Measurements from ENCODE around the gene ERMAP.

ERMAP gene, protein sequence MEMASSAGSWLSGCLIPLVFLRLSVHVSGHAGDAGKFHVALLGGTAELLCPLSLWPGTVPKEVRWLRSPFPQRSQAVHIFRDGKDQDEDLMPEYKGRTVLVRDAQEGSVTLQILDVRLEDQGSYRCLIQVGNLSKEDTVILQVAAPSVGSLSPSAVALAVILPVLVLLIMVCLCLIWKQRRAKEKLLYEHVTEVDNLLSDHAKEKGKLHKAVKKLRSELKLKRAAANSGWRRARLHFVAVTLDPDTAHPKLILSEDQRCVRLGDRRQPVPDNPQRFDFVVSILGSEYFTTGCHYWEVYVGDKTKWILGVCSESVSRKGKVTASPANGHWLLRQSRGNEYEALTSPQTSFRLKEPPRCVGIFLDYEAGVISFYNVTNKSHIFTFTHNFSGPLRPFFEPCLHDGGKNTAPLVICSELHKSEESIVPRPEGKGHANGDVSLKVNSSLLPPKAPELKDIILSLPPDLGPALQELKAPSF

DNA sequence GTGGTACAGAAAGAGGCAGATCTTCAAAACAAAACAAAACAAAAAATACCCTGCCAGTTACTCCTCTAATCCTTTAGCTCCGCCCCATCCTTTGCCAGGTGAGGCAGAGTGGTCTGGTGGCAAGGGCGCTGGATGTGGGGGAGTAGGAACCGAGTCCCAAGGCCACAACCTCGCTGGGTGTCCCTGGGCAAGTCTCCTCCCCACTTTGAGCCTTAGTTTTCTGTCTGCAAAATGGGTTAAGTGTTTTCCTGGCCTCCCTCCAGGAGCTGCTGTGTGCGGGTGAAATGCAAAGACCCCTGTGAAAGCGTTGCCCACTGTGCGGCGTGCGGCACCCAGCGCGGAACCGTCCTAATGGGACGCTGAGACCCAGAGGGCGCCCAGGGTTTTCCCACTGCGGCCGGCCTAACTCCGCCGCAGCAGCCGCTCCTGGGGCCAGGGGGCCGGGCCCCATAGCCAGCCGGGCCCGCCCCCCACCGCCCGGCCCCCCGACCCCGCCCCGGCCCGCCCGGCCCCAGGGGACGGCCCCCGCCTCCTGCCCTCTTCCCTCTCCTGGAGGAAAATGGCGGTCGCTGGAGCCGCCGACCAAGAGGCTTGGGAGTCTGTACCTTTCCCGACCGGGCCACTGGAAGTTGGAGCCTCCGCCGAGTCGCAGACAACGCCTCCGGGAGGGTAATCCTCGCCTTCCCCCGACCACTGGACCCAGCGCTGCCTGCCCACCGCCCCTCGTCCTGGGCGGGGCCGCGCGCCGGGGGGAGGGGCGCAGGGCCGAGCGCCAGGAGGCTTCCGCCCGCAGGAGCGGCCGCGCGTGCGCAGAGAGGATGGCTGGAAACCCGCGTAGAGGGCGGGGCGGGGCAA, at the start of gene ERMAP, which contains the start of gene SVBP:
TSS of gene ERMAP (plus strand) at position 538 of the 855 bp plus-strand sequence. CDS start 13,327 bp downstream, outside the sequence.
TSS of gene SVBP (minus strand) at position 813 of the 855 bp plus-strand sequence. CDS start 853 bp downstream, outside the sequence.
- H3K4me3 ChIP-seq (ENCODE audit: low read depth, low read length), result peak within 1 kb of the TSS; percentile 72
- peak; percentile 43 for DNase-seq (ENCODE audit: low read depth)

DNA sequence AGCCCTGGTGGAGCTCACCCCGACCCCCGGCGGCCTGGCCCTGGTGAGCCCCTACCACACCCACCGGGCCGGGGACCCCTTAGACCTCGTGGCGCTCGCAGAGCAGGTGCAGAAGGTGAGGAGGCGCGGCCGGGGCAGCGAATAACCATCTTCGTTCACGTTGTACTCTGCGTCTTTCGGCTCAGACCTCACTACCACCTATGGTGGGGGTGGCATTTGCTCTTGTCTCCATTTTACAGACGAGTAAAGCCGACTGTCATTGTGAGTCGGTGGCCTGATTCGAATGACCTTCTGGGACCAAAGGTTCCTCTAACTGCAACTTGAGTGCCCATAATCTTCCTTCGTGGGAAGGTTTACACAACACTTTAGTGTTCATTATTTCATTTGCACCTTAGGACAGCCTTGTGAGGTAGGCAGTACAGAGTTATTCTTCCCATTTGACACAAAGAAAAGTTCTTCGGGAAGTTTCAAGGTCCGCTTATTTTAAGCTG, 49.4 kb upstream of the ERMAP start:
- H3K4me3 ChIP-seq (ENCODE audit: low read depth, low read length), result peak overlapping the region; percentile 99
- DNase-seq (ENCODE audit: low read depth), result no peak

DNA sequence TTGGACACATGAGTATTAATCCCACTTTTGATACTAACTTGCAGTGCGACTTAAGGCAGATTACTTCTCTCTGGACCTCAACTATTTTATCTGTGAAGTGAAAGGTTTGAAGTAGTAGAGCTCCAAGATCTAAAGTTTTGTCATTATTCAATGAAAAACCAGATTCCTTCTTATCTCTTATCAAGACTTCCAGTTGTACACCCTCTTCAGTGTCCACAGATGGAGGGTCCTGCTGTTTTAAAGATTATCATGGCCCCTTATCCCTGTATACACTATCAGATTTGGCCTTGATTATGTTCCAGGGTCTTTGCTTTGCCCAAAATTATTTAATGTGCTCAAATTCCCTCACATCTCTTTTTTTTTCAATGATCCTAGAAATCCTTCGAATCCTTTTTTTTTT, 48.8 kb upstream of the ERMAP start:
- no peak for DNase-seq (ENCODE audit: low read depth)
- peak overlapping the region; percentile 99 for H3K4me3 ChIP-seq (ENCODE audit: low read depth, low read length)

DNA sequence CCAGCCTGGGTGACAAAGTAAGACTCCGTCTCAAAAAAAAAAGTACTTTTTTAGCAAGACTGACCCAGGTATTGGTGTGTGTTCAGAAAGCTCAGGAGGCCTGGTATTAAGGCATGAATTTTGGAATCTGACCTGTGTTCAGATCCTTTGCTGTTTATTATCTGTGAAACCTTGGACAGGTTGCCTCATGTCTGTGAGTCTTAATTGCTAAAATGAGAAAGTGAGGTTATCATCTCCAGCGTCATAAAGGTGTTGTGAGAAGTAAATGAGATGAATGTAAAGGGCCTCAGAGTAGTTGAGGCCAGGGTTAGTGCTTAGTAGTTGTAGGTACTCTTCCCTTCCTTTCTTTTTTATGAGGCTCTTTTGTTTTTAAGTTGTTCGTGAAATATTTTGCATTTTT, 47.1 kb upstream of the ERMAP start:
- no peak overlapping the region for H3K4me3 ChIP-seq (ENCODE audit: low read depth, low read length)
- DNase-seq (ENCODE audit: low read depth), result no peak

DNA sequence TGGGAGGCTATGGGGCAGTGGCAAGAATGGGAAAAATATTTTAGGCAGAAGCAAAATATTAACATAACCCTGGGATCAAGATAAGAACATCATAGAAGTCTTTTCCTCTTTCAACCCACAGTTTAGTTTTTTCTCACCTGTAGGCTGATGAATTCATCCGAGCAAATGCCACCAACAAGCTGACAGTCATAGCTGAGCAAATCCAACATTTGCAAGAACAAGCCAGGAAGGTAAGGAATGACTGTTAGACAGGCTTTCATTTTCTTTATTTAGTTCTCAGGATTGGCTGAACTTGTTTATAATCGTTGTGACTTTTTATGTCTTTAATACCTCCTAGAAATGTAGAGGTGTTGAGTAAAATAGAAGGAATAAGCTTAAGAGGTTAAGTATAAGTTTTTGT, 43.5 kb upstream of the ERMAP start:
- H3K4me3 ChIP-seq (ENCODE audit: low read depth, low read length), result no peak overlapping the region
- no peak for DNase-seq (ENCODE audit: low read depth)

DNA sequence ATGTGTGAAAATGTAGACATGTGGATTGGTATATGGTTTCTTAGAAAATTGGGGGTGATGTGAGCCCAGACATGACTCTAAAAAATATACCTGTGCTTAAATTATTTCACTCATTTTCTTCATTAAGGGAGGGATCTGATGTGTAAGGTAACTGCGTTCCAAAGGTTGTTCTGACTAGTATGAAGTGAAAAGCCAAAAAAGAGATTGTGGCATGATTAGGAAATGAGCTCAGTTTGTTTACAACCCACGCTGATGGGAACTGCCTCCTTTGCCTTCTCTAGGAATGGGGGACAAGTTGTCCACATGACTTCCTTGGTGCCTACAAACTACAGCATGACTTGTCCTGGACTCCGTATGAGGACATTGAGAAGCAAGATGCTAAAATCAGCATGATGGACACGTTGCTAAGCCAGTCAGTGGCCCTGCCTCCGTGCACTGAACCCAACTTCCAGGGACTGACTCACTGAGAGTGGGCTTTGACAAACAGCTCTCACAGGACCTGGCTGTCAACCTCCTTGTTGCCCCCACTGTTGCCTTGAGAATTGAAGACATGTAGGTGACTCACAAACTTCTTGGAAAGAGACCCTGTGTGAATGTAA, 41.9 kb upstream of the ERMAP start:
- no peak for DNase-seq (ENCODE audit: low read depth)
- no peak overlapping the region for H3K4me3 ChIP-seq (ENCODE audit: low read depth, low read length)

DNA sequence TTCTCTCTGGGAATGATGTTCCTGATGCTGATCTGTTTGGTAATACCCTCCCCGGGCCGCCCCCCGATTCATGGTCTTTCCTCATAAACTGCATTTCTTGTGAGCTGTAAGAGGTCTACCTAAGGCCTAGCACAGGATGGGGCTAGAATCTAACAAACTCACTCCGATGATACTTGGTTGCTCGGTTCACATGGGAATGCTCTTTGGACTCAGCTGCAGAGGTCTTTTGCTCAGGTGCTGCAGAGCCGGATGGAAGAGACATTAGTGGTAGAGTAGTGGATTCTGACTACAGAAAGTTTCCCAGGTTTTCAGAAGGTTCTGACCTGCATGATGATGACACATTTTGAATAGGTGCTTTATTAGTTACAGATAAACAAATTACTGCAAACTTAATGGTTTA, 40.4 kb upstream of the ERMAP start:
- no peak overlapping the region for H3K4me3 ChIP-seq (ENCODE audit: low read depth, low read length)
- no peak for DNase-seq (ENCODE audit: low read depth)

DNA sequence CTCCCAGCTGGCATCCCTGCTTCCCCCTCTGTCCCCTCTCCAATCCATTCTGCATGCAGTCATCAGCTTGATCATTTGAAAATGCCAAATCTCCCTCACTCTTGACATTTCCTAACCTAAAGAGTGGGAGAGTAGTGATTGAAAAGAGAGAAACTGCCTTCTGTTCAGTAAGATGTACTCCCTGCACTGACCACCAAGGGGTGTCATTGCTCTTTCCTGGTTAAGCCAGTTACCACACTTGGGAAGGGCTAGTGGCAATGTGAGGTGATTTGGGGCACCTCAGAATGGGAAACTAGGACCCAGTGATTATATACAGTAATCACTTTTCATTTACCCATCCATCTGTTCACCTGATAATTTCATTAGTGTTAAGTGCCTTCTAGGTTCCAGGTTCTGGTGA, 39.1 kb upstream of the ERMAP start:
- no peak for DNase-seq (ENCODE audit: low read depth)
- no peak overlapping the region for H3K4me3 ChIP-seq (ENCODE audit: low read depth, low read length)

DNA sequence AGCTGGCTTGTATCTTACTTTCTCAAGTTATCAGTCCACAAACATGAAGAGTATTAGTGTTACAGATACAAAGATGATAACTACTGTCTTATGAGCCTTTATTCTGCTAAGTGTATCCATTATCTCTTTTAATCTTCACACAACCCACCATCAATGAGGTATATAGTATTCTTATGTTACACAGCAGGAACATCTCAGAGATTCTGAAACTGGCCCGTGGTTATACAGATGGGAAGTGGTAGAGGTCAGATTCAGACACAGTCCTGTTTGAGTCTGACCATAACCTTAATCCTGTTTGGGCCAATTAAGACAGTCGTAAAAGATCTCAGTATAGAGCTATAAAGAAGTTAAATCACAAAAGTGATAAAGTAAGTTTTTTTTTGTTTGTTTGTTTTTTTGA, 37.2 kb upstream of the ERMAP start:
- H3K4me3 ChIP-seq (ENCODE audit: low read depth, low read length), result no peak overlapping the region
- DNase-seq (ENCODE audit: low read depth), result no peak

DNA sequence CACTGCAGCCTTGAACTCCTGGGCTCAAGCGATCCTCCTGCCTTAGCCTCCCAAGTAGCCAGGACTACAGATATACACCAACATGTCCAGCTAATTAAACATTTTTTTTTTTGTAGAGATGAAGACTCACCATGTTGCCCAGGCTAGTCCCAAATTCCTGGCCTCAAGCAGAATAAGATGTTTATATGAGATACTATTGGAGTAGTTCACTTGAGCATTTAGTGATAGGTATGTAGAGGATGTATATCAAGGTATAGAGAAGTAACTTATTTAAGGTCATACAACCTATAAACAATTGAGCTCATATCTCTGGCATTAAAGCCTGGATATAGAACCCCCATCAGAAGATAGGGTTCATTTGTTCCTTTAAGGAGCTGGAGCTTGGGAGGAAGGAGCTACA, 36.7 kb upstream of the ERMAP start:
- no peak for DNase-seq (ENCODE audit: low read depth)
- no peak overlapping the region for H3K4me3 ChIP-seq (ENCODE audit: low read depth, low read length)

DNA sequence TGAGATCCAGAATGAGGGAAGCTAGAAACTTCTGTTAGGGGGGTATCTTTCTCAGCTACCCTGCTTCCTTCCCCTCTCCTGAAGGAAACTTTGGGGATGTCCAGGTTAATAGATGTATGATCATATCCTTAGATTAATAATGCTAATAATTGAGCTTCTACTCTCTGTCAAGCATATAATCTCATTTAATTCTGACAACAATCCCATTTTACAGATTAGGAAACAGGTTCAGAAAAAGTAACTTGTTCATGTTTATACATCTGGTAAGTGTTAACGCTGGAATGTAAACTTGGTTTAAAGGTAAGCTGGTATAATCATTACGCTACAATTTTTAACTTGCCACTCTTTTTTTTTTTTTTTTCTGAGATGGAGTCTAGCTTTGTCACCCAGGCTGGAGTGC, 33.8 kb upstream of the ERMAP start:
- H3K4me3 ChIP-seq (ENCODE audit: low read depth, low read length), result no peak overlapping the region

DNA sequence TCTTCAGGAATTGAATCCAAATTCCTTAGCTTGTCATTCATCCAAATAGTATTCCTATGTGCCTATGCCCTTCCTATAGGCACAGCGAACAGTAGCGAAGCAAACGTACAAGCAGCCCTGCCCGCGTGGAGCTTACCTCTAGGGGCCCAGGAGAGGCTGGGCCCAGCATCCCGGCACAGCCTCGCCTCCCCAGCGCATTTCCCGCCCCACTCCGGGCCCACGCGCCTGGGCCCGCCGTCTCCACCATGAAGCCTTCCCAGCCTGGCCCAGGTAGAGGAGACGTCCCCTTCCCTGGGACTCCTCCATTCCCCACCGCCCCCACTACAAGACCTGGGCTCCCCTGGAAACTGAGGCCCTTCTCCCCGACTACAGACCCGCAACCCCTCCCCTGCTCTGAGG, 32.4 kb upstream of the ERMAP start:
- peak overlapping the region; percentile 46 for H3K4me3 ChIP-seq (ENCODE audit: low read depth, low read length)
- no peak for DNase-seq (ENCODE audit: low read depth)

More for the DNA sequence above, 33.8 kb upstream of the ERMAP start:
- DNase-seq (ENCODE audit: low read depth), result no peak

DNA sequence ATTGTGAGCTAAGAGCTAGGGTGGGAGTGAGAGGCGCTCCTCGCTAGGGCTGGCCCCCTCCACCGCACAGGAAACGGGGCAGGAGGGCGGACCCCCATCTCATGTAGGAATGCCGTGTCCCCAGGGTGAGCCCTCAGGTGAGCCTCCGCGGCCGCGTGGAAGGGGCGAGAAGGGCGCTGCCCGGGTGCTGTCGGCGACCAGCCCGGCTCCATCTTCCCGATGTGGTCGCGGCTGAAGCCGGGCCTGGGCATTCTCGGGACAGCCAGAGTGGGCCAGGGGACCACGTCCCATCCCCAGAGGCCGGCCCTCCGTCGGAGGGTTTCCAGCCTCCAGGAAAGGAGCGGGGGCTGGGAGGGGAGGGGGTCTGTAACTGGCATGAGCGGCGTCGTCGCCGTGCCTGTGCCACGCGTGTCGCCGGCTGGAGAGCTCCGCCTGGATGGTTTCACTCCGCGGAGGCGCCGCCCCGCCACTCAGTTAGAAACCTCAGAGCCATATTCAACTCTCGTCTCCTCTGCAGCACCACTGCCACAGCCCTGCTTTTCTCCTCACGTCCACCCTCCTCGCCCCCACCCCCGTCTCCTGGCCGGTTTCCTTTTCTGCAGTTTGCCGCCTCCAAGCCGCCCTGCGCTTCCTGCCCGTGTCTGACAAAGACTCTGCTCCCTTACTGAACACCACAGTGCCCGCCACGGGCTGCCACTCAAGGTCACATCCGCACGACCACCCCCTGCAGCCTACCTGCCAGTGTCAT, 31.8 kb upstream of the ERMAP start, which contains the start of gene TMEM269:
TSS of gene TMEM269 (plus strand) at position 46 of the 748 bp plus-strand sequence. CDS start 4,903 bp downstream, outside the sequence.
- no peak for DNase-seq (ENCODE audit: low read depth)
- H3K4me3 ChIP-seq (ENCODE audit: low read depth, low read length), result peak within 1 kb of the TSS; percentile 46

DNA sequence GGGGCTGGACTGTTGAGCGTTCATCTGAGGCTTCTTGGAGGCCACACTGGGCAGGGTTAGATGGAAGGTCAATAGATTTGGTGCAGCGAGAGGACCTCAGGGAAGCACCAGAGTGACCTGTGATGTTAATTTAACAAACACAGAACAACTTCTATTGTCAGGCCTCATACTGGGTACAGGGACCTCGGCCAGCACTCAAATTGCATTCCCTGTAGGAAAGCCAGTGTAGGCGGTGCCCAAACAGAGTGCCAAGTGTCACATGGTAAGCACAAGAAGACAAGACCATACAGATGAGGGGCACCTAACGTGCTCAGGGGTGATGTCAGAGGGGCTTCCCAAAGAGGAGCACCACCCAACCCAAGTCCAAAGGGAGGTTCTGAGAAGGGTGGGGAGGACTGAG, 30.8 kb upstream of the ERMAP start:
- DNase-seq (ENCODE audit: low read depth), result no peak
- no peak overlapping the region for H3K4me3 ChIP-seq (ENCODE audit: low read depth, low read length)

DNA sequence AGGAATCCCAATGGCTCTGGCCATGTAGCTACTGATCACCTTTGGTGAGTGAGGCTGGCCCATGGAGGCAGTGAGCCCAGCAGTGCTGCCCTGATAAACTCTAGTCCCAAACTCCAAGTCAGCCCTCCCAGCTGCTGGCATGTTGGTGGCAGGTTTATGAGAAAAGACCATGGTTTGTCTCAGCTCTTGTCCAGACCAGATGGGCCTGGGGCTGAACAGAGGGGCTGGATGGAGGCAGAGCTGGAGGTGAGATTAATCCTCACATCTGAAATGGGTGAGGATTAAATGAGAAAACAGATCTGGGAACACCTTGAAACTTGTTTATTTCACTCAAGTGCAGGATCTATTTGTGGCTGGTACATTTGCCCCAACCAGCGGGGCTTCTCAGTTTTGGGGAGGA, 28.9 kb upstream of the ERMAP start:
- no peak overlapping the region for H3K4me3 ChIP-seq (ENCODE audit: low read depth, low read length)
- DNase-seq (ENCODE audit: low read depth), result no peak

DNA sequence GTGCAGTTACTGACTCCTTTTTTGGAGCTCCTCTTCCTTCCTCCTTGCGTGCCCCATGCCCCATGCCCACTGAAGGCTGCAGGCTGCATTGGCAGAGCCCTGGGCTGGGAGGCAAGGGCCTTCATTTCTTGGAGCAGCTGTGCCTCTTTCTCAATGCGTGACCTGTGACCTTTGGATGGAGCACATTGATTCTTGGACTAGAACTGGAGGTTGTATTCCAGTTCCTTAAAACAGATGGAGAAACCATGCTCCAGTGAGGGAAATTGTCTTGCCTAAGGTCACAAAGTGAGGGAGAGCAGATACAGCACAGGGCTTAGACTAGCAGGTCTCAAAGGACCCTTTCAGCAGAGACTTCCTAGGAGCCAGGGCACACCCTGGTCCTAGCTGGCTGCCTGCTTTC, 23.1 kb upstream of the ERMAP start:
- no peak for DNase-seq (ENCODE audit: low read depth)
- H3K4me3 ChIP-seq (ENCODE audit: low read depth, low read length), result no peak overlapping the region

DNA sequence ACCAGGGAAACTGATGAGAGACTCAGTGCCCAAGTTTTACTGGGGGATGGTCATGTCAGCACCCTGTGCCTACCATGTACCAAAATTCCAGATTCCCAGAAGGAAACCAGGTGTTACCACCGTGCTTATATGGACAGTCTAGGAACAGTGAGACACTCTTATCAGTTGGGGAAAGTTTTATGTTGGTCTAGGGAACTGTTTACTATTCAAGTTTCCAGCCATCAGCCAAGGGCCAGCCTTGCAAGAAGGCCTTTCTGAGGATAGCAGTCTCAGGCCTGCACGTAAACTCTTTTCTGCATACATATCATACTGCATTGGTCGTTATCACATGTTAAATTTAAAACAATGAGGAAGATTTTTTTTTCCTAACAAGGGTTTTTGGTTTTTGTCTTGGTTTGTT, 19.5 kb upstream of the ERMAP start:
- DNase-seq (ENCODE audit: low read depth), result no peak
- H3K4me3 ChIP-seq (ENCODE audit: low read depth, low read length), result no peak overlapping the region

DNA sequence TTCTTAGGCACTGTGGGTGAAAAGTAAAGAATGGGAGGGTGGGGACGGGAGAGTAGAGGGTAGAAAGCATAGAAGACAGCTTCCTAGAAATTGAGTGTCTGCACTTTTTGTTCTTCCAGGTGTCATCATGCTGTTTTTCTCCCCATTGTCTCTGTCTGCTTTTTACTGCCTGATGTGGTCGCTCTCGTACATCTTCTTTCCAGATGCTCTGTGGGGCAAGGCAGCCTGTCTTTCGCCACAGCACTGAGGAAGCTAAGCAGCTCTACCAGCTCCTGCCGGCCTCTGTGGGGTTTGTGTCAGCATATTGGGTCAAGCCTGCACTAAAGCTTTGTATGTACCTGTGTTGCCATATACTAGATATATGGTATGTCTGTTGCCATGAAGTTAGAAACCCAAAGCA, 18.9 kb upstream of the ERMAP start:
- no peak for DNase-seq (ENCODE audit: low read depth)
- no peak overlapping the region for H3K4me3 ChIP-seq (ENCODE audit: low read depth, low read length)

DNA sequence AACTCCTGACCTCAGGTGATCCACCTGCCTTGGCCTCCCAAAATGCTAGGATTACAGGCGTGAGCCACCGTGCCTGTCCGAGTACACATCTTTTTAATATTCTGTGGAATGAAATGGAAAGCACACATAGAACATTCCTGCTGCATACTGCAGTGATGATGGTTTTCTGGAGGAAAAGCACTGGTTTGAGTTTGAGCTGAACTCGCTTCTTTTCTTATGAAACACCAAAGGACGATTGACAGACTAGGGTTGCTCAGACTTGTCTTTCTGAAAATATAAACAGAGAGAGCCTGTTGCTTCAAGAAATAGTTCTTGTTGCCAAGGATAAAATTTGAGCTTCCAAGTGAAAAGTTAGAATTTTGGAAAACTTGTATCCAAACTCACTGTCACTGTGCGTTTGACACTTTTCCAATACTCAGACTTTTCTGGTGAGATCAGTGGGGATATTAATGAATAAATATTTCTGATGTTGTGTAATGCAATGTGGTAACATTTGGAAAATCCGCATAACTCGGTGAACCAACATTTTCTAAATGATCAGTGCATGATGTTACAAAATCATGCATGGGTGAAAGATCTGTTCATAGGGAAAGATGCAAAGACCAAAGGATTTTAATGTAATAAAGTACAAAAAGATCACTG, 15.0 kb upstream of the ERMAP start:
- DNase-seq (ENCODE audit: low read depth), result no peak
- H3K4me3 ChIP-seq (ENCODE audit: low read depth, low read length), result no peak overlapping the region
